Measurements from ENCODE around the gene ADGRG1. TPM values are rescaled to one million over a fixed set of nuclear protein-coding genes. Genes with fewer than 3 reads are reported as not detected.

Gene ADGRG1
- total RNA-seq, 1 experiment from 2014 or later: 13.1 TPM

DNA sequence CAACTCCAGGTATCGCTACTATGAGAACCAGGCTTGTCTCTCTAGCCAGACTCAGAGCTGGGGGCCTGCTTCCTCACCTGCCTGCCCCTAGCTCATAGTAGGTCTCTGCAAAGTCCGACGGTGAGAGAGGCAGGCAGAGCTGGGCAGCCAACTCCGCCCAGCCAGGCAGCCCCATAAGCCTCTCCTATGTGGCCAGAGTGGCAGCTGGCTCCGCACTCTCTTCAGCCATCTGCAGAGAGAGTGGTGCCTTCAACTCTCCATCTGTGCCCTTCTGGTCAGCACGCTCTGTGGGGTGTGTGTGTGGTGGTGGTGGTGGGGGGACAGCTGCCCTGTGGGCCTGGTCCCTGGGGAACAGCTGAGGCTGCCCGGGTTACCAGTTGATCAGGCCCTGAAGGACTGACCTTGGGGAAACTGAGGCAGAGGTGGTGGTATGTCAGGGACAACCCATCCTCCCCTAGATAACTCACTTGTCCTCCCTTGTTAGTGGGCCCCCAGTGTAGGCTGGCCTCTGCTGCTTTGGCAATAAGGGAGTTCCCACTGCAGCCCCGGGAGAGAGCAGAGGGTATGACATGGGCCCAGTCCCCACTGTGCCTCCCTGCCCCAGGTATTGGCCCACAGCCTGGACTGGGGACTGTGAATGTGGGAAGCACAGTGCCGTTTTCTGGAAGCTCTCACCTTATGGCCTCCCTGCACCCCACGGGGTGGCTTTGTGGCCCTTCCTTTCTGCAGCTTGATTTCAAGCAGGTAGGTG lies 1.8 kb upstream of the ADGRG1 start:
- TF ChIP-seq, protein P1, sequence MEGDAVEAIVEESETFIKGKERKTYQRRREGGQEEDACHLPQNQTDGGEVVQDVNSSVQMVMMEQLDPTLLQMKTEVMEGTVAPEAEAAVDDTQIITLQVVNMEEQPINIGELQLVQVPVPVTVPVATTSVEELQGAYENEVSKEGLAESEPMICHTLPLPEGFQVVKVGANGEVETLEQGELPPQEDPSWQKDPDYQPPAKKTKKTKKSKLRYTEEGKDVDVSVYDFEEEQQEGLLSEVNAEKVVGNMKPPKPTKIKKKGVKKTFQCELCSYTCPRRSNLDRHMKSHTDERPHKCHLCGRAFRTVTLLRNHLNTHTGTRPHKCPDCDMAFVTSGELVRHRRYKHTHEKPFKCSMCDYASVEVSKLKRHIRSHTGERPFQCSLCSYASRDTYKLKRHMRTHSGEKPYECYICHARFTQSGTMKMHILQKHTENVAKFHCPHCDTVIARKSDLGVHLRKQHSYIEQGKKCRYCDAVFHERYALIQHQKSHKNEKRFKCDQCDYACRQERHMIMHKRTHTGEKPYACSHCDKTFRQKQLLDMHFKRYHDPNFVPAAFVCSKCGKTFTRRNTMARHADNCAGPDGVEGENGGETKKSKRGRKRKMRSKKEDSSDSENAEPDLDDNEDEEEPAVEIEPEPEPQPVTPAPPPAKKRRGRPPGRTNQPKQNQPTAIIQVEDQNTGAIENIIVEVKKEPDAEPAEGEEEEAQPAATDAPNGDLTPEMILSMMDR (IDR thresholded peaks at IDR 0.05): no peak
- TF ChIP-seq POLR2AphosphoS5 (IDR thresholded peaks at IDR 0.05; ENCODE audit: low read depth, low read length): no peak
- no peak for TF ChIP-seq SIN3A (IDR thresholded peaks at IDR 0.05; ENCODE audit: borderline replicate concordance, insufficient read depth, low read depth, low read length)
- TF ChIP-seq REST (IDR thresholded peaks at IDR 0.05; ENCODE audit: insufficient read depth in 1 of 2, low read depth in 2 of 2, low read length in 1 of 2): no peak
- no peak for TF ChIP-seq TCF7L2 (IDR thresholded peaks at IDR 0.05; ENCODE audit: low read depth, low read length)
- peaks cover 32% of the 10 kb centered on the region for H3K4me1 ChIP-seq (ENCODE audit: control insufficient read depth, insufficient read depth, low read length)
- BruUV-seq (replicated peaks): no TSS peak
- ATAC-seq (no peak), DNase-seq (ENCODE audit: low read depth, low spot score) (no peak)
- in situ Hi-C loops (cut with HindIII; ENCODE audit: low pct_unique_long_range_greater_than_20kb, low sequenced_read_pairs) (no loop called here), intact Hi-C loops (cut with micrococcal nuclease; ENCODE audit: unreplicated experiment) (no loop called here)
- no peaks in the 10 kb centered on the region for H3K36me3 ChIP-seq (ENCODE audit: control insufficient read depth, insufficient read depth, low read length)
- ChIA-PET CTCF (interaction anchor here (0.6 kb wide), 1 partner anchor 17 kb away, joined by 4 read pairs; no protein-coding TSS in a partner anchor), POLR2A (no interaction called here)
- H3K27ac ChIP-seq (ENCODE audit: low read length): no peak overlapping the region
- no peaks in the 10 kb centered on the region for H3K9me3 ChIP-seq (ENCODE audit: control insufficient read depth, insufficient read depth, low read depth, low read length)
- H3K4me3 ChIP-seq (ENCODE audit: low read depth in 2 of 2, low read length in 2 of 2): no peak overlapping the region
- H3K27me3 ChIP-seq (ENCODE audit: control insufficient read depth, insufficient read depth, low read length): no peaks in the 10 kb centered on the region

GRCh38 chr16:57627184-57627871 lies 1.1 kb upstream of the ADGRG1 start:
- ATAC-seq: peak; percentile 54
- intact Hi-C loops (cut with micrococcal nuclease; ENCODE audit: unreplicated experiment): no loop called here
- Histone ChIP-seq H3K4me3 (ENCODE audit: low read depth in 2 of 2, low read length in 2 of 2) (no peak overlapping the region), H3K27ac (ENCODE audit: low read length) (no peak overlapping the region), H3K4me1 (ENCODE audit: control insufficient read depth, insufficient read depth, low read length) (peaks cover 38% of the 10 kb centered on the region), H3K27me3 (ENCODE audit: control insufficient read depth, insufficient read depth, low read length) (no peaks in the 10 kb centered on the region), H3K36me3 (ENCODE audit: control insufficient read depth, insufficient read depth, low read length) (no peaks in the 10 kb centered on the region), H3K9me3 (ENCODE audit: control insufficient read depth, insufficient read depth, low read depth, low read length) (no peaks in the 10 kb centered on the region)
- BruUV-seq (replicated peaks): no TSS peak
- TF ChIP-seq, protein P1 (IDR thresholded peaks at IDR 0.05): no peak
- TF ChIP-seq REST (IDR thresholded peaks at IDR 0.05; ENCODE audit: insufficient read depth in 1 of 2, low read depth in 2 of 2, low read length in 1 of 2) (no peak), SIN3A (IDR thresholded peaks at IDR 0.05; ENCODE audit: borderline replicate concordance, insufficient read depth, low read depth, low read length) (no peak), POLR2AphosphoS5 (IDR thresholded peaks at IDR 0.05; ENCODE audit: low read depth, low read length) (no peak), TCF7L2 (IDR thresholded peaks at IDR 0.05; ENCODE audit: low read depth, low read length) (no peak)
- DNase-seq (ENCODE audit: low read depth, low spot score): no peak
- ChIA-PET POLR2A (no interaction called here), CTCF (interaction anchor here (0.6 kb wide), 1 partner anchor 16 kb away, joined by 4 read pairs; no protein-coding TSS in a partner anchor)
- in situ Hi-C loops (cut with HindIII; ENCODE audit: low pct_unique_long_range_greater_than_20kb, low sequenced_read_pairs): no loop called here
